Activated CD4-positive, alpha-beta T cell treated with anti-CD3 and anti-CD28 coated beads, Interleukin-2, amount 50 U/mL, for 48 hours (primary cell): ENCODE data around the gene SNCAIP.

Source experiments
- DNase-seq, 2 experiments: peaks; one replicate each; pipeline ENCODE4 v3.0.0-alpha.2; 2020

Gene SNCAIP

GRCh38 chr5:122311961-122312590, at the start of gene SNCAIP:
Gene SNCAIP (plus strand): TSS chr5:122312237. CDS start chr5:122391135, 78,898 bp downstream.
- DNase-seq = no peak

GRCh38 chr5:122263352-122264030, 48.5 kb upstream of the SNCAIP start:
- no peak for DNase-seq

- DNase-seq = no peak
Observed at GRCh38 chr5:122264610-122265009, 47.4 kb upstream of the SNCAIP start.

- no peak for DNase-seq
Observed at GRCh38 chr5:122267185-122267584, 44.9 kb upstream of the SNCAIP start.

- no peak for DNase-seq
Observed at GRCh38 chr5:122273696-122274095, 38.3 kb upstream of the SNCAIP start.

GRCh38 chr5:122283592-122283991, 28.4 kb upstream of the SNCAIP start:
- no peak for DNase-seq

- no peak for DNase-seq
Observed at GRCh38 chr5:122286541-122286940, 25.5 kb upstream of the SNCAIP start.

GRCh38 chr5:122287101-122287500, 24.9 kb upstream of the SNCAIP start:
- DNase-seq = no peak

GRCh38 chr5:122291000-122291901, 20.8 kb upstream of the SNCAIP start:
- DNase-seq = no peak

- no peak for DNase-seq
Observed at GRCh38 chr5:122292332-122292731, 19.7 kb upstream of the SNCAIP start.

- DNase-seq = no peak
Observed at GRCh38 chr5:122295138-122295537, 16.9 kb upstream of the SNCAIP start.

- DNase-seq = no peak
Observed at GRCh38 chr5:122296871-122297270, 15.2 kb upstream of the SNCAIP start.

GRCh38 chr5:122297587-122298298, 14.3 kb upstream of the SNCAIP start:
- DNase-seq = no peak

GRCh38 chr5:122300374-122300773, 11.7 kb upstream of the SNCAIP start:
- no peak for DNase-seq

GRCh38 chr5:122301016-122301415, 11.0 kb upstream of the SNCAIP start:
- DNase-seq = no peak

- no peak for DNase-seq
Observed at GRCh38 chr5:122304471-122305215, 7.4 kb upstream of the SNCAIP start.

- no peak for DNase-seq
Observed at GRCh38 chr5:122306461-122306860, 5.6 kb upstream of the SNCAIP start.

GRCh38 chr5:122310889-122311288, 1.1 kb upstream of the SNCAIP start:
- DNase-seq = no peak

- DNase-seq = no peak
Observed at GRCh38 chr5:122311497-122311960, 508 bp upstream of the SNCAIP start.

GRCh38 chr5:122312591-122313406, 762 bp downstream of the SNCAIP start:
- DNase-seq = no peak

GRCh38 chr5:122314036-122314435, 2.0 kb downstream of the SNCAIP start:
- DNase-seq = no peak
